Retina (tissue), 1 donor: ENCODE results near the gene PHF20.
"Not testable (repeated sequence)": the region's sequence is repeated elsewhere in the genome, so short reads cannot be mapped to it uniquely, and the experiment has no call there.

Experiments
- DNase-seq: peaks from one replicate; pipeline ENCODE4 v3.0.0-alpha.2; 2016

The PHF20 gene

DNA sequence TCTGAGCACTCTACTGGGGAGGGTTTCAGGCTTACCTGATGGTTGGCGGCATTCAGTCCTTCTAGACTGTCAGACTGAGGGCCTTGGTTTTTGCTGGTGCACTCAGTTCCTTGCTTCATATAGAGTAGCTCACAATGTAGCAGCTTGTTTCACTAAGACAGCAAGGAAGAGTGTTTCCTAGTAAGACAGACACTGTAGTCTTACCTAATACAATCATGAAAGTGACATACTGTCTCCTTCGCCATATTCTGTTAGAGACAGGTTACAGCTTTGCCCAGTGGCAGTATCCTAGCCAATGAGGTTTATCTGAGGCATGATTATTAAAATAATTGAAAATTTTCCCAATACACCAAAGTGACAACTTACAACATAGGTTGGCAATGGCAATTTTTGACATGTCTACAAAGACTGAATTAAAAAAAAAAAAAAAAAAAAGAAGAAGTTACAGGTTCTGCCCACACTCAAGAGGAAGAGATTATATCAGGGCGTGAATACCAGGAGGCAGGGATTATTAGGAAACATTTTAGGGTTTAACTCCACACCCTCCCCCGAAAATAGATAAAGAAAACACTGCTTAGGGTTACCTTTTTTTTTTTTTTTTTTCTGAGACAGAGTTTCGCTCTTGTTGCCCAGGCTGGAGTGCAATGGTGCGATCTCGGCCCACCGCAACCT, 115.7 kb downstream of the PHF20 start:
- DNase-seq: no peak

DNA sequence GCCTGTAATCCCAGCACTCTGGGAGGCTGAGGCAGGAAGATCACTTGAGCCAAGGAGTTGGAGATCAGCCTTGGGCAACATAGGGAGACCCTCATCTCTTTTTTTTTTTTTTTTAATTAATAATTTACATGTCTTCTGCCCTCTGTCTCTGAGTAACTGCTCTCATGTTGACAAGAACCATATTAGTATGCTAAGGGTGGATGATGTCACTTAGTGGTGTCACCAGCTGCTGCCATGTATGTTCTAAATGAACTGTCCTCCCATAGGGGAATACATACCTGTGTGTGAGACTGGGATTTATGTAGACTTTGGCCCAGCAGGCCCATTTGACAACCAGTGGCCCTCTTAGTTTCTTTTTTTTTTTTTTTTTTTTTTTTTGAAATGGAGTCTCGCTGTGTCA, 116.8 kb downstream of the PHF20 start:
- no peak for DNase-seq

DNA sequence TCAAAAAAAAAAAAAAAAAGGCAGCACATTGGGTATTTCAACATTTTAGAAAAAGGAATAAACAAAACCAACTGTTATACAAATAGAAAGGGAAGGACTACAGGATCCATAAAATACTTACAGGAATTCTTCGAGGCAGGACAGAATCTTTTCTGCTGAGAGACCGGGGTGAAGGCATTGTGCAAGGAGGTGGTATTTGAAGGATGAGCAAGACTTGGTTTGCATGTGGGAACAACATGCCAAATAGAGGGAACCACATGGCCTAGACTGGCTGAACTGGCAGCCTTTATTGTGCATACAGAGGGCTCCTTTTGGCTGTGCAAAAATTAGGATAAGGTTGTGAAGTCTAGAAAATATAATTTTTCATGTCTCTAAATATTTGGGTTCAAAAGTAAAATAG, 119.6 kb downstream of the PHF20 start:
- no peak for DNase-seq

- no peak for DNase-seq
Measured at GRCh38 chr20:35892871-35893270, 121.1 kb downstream of the PHF20 start.

DNA sequence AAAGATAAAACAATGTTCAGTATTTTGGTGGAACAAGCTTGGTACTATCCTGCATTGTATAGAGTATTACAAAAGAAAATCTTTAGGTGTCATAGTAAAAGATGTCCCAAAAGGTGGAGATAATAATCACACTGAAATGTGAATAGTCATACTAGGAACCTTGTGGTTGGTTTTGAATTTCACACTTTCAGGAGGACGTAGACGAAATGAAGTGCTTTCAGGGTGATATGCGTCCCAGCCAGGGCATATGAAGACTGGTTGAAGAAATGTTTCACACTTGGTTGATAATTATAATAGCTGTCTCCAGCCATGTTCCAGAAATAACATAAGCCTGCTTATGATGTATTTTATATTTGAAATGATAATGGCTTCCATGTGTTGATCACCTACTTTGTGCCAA, 122.1 kb downstream of the PHF20 start:
- DNase-seq: no peak

- not testable (repeated sequence) for DNase-seq
Measured at GRCh38 chr20:35895516-35895915, 123.7 kb downstream of the PHF20 start.

GRCh38 chr20:35899064-35899463, 127.2 kb downstream of the PHF20 start:
- DNase-seq: no peak

- not testable (repeated sequence) for DNase-seq
Measured at GRCh38 chr20:35901230-35901629, 129.4 kb downstream of the PHF20 start.

- DNase-seq: peak; percentile 7
Measured at GRCh38 chr20:35901678-35902544, 130.1 kb downstream of the PHF20 start.

DNA sequence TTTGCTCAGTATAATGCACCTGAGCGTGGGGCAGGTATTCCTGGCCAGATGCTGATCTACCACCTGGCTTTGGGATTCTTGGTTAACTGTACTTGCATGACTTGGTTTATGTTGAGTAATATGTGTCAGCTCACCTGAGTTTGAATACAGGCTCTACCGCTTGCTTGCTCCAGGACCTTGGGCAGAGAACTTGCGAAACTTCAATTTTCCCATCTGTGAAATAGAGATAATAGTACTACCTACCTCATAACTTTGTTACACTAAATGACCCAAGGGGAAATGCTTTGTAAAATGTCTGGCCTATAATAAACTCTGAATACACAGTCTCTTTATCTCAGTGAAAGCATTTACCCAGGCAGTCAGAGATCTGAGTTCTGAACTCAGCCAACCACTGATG, 130.7 kb downstream of the PHF20 start:
- no peak for DNase-seq

- no peak for DNase-seq
Measured at GRCh38 chr20:35903843-35904242, 132.0 kb downstream of the PHF20 start.

DNA sequence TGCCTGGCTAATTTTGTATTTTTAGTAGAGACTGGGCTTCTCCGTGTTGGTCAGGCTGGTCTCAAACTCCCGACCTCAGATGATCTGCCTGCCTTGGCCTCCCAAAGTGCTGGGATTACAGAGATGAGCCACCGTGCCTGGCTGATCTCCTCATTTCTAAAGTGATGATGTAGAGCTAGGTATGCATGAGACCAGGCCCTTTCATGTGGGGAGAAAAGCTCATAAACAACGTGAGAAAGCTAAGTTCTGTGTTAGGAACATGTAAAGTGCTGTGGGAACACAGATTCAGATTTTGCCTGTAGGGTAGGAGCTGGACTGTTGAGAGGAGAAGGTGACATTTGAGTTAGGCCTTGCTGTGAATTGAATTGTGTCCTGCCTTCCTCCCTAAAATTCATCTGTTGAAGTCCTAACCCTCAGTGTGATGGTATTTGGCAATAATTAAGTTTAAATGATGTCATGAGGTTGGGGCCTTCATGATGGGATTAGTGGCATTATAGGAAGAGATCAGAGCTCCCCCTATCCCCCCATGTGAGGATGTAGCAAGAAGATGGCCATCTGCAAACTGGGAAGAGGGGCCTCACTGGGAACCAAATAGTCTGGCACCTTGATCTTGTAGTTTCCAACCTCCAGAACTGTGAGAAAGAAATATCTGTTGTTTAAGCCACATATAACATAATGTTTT, 133.3 kb downstream of the PHF20 start:
- DNase-seq: no peak

GRCh38 chr20:35907017-35907701, 135.3 kb downstream of the PHF20 start:
- no peak for DNase-seq

DNA sequence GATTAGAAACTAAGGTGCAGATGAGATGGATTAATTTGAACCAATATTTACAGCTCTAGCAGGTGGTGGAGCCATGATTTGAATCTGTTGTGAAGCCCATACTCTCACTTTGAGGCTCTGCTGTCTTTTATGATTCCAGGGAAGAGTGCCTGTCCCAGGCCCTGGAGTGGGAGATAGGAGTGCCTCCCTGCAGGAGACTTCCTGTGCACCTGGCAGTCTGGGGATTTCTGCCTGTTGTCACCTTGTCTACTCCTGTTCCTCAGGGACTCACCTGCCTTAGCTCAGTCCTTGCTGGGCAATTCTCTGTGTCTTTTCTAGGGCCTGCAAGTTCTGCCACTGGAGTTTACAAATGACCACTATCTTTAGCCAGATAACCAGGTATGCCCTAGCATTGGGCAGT, 136.2 kb downstream of the PHF20 start:
- no peak for DNase-seq

GRCh38 chr20:35909176-35909575, 137.4 kb downstream of the PHF20 start:
- no peak for DNase-seq

- no peak for DNase-seq
Measured at GRCh38 chr20:35909796-35910195, 138.0 kb downstream of the PHF20 start.

- DNase-seq: no peak
Measured at GRCh38 chr20:35910254-35910653, 138.4 kb downstream of the PHF20 start.

DNA sequence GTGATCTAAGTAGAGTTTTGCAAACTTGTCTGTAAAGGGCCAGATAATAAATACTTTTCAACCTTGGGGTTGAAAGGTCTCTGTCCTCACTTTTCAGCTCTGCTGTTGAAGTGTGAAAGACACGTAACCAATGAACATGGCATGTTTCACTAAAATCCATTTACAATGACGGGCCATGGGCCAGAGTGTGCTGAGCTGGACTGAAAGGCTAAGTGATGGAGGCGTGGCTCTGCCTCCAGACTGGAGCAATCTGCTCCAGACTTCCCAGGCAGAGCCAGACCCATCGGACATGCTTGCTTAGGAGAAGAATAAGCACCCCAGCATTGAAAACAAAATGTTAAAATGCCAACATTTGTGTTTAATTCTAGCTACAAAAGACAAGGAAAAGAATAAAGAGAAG, 141.1 kb downstream of the PHF20 start:
- DNase-seq: no peak

- no peak for DNase-seq
Measured at GRCh38 chr20:35917077-35917476, 145.3 kb downstream of the PHF20 start.

GRCh38 chr20:35918021-35918420, 146.2 kb downstream of the PHF20 start:
- no peak for DNase-seq

- DNase-seq: no peak
Measured at GRCh38 chr20:35920523-35920922, 148.7 kb downstream of the PHF20 start.

- no peak for DNase-seq
Measured at GRCh38 chr20:35929301-35929700, 157.5 kb downstream of the PHF20 start.

- no peak for DNase-seq
Measured at GRCh38 chr20:35934050-35934449, 162.2 kb downstream of the PHF20 start.
